A204.1 (cell line): ENCODE data around the gene GRIN3A.
"Not testable (repeated sequence)": the region's sequence is repeated elsewhere in the genome, so short reads cannot be mapped to it uniquely, and the experiment has no call there.

ENCODE experiments used
- FAIRE-seq: peaks from 2 replicates; lab custom pipeline; 2012; peaks lifted over from hg19 to GRCh38; lab: Jason Lieb, UNC

Gene GRIN3A

DNA sequence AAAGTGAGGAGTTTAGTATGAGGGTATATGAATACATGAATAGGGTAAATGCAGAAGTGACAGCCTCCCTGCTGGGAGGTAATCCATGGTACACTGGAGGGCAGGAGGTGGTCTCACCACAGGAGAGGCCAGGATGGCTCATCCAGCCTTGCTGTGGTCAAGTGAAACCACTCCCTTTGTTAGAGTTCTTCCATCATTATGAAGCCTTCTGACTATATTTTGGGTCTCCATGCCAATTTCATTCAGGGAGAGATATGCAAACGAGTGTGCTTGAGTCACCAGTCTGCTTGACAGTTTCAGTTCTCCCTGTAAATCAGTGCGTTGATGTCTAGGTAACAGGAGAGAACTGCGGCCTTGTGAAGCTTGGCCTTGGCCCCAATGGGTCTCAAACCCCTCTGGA, 160.1 kb downstream of the GRIN3A start:
- FAIRE-seq: no peak

DNA sequence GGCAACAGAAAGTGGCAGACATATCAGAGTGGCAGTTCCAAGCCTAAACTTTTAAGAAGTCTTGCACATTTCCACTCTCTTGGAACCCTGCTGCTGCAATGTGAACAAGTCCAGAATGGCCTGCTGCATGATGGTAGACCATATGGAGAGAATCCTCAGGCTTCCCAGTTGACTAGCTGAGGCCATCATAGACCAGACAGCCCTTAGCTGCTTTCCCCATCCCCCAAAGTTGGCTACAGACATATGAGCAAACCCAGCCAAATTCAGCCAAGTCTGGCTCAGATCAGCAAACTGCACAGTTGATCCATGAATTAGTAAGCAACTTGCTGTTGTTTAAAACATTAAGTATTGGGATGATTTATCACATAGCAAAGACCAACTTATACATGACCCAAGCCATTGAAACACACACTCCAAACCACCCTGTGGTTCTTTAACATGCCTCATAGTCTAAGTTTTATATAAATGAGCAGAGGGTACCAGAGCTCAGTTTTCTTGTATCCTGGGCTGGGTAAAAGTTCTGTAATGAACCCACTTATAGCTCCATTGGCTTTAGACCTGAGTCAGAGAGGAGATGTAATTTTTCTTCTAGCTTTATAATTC, 163.6 kb downstream of the GRIN3A start:
- FAIRE-seq: no peak

DNA sequence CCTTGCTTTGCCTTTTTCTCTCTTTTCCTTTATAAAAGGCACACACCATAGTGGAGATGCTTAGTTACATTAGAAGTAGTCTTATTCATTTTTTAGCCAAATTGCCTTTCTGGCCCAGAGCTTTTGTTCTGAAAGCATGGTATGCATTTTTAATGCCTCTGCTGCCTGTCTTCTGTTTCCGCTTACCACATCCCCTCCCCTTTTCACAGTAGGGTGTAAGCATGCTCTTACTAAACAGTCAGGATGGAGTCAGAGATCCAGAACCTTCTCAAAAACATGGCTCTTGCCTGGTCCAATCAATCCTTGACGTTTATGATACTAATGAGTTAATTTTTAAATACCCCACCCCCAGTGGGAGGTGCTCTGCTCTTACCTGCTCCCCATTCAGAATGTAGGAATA, 166.1 kb downstream of the GRIN3A start:
- no peak for FAIRE-seq

DNA sequence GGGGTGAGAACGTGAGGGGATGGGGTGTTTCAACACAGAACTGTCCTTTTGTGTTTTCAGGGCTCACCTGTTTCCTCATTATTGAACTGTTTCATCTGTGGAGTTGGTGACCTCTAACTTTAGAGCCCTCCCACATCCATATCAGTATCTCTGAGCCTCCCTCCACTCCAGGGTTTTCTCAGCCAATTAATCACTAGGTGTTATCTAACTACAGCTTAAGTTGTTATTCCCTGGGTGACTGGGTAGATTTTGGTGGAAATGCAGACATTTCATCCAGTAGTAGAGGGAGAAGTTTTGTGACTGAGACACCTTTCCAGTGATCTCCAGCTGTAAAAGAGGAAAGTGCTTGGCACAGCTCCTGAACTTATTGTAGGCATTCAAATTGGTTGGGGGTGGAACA, 167.3 kb downstream of the GRIN3A start:
- no peak for FAIRE-seq

DNA sequence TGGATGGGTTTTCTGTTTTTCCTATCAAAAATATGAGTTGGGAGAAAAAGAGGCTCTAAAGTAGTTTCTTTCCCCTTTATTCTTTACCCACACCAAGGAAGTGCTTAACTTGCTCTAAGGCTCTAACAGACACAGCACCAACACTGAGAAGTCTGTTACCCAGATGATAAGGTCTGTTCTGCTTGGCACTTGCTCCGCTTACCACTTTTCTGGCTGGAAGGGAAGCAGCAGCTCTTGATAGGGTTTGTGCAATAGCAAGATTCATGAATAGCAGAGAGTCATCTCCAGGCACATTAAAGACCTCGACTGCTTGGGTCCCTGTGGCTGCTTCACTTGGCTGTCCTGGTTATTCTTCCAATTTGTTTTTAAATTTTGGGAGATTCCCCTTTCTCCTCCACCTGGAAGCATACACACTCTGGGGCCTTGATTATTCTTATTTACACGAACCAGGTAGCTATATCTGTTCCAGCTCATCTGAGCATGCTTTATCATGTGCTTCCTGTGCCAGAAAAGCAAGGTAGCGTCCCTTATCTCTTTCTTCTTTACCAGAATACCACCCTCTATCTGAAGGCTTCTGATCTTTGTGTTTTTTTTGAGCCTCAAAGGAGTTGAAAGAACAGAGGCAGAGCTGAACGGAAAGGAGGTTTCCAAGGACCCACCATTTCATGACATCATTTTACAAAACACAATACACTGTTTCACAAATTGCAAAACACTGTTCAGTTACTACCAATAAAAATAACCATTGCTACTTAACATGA, 168.5 kb downstream of the GRIN3A start:
- no peak for FAIRE-seq

DNA sequence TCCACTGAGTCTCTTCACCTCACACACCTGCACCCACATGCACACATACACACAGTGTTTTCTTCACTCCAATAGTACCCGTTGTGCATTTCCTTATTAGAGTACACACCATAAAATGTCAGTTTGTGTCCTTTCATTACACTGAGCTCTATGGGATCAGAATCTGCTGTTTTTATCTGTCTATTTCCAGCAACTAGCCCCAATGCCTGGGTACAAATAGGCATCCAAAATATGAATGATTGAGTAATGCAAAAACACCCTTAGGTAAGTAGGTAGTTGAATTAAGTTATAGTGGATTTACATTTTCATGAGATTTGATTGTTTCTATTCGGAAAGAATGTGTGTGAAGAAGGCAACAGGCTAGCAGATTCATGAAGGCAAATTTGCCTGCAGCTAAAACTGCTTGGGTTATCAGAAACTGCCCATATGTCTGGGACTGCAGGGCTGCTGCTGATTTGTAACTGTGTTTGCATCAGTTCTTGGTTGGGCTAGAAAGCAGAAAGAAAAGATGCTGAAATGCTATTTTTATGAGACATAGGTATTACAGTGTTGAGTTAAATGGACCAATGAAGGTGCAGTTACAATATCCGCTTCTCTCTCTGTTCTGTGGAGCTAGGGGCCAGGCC, 170.6 kb downstream of the GRIN3A start:
- no peak for FAIRE-seq

- FAIRE-seq: no peak
Measured at GRCh38 chr9:101566904-101567724, 171.3 kb downstream of the GRIN3A start.

DNA sequence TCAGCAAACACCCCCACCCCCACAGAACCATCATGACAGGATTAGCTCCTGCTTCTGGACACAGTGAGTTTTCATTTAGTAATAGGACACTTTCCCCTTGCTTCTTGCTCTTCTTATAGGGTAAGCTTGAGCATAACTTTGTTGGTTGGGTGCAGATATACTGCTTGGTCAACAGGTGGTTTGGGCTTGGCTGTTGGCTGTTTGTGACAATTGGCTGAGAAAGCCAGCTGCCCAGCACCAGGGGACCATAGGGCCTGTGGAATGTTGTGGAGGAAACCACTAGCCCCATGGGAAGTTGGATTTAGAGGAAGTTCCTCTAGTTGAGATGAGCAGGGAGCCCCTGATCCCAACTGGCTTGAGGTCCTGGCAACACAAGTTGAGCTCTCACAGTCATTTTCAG, 174.2 kb downstream of the GRIN3A start:
- FAIRE-seq: no peak

DNA sequence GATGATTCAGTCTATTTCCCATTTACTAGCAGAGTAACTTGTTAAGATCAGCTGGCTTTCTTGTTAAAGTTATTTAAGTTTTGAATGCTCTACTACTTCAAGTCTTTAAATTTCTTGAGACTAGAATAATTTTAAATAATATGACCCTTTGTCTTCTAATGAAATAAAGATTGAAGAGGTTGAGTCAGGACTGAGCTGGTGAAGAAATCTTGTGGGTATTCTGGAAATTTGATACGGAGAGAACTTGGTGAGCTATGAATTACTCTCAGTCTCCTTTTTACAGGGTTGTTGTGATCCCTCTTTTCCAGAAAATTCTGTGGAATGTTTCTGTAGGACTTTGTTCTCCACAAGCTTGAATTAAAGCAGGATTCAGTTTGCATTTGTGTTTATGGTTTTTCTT, 175.5 kb downstream of the GRIN3A start:
- FAIRE-seq: no peak

DNA sequence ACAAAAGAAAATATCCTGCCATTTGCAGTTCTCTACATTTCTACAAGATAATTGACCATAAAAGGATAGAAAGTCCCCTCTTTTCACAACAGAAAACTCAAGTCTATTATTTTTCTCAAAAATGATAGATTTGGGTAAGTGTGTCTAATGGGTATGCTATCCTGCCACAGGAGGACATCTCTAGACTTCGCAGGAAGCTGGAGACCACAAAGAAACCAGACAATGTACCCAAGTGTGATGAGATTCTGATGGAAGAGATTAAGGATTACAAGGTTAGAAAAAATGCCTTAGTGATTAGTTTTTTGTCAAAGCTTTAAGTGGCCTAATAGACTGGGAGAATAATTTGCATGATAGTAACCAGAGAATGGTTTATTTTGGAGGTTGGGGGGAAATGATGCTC, 176.7 kb downstream of the GRIN3A start:
- no peak for FAIRE-seq

DNA sequence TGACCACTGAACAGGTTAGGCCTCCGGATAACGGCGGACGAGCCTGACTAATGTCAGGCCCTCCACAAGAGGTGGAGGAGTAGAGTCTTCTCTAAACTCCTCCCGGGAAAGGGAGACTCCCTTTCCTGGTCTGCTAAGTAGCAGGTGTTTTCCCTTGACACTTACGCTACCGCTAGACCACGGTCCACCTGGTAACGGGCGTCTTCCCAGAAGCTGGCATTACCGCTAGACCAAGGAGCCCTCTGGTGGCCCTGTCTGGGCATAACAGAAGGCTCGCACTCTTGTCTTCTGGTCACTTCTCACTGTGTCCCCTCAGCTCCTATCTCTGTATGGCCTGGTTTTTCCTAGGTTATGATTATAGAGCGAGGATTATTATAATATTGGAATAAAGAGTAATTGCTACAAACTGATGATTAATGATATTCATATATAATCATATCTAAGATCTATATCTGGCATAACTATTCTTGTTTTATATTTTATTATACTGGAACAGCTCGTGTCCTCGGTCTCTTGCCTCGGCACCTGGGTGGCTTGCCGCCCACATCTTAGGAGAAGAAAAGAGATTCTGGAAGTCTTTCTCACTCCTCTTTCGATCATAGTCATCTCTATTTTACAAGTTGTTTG, 188.9 kb downstream of the GRIN3A start:
- not testable (repeated sequence) for FAIRE-seq

GRCh38 chr9:101543098-101543735, 195.2 kb downstream of the GRIN3A start:
- no peak for FAIRE-seq

DNA sequence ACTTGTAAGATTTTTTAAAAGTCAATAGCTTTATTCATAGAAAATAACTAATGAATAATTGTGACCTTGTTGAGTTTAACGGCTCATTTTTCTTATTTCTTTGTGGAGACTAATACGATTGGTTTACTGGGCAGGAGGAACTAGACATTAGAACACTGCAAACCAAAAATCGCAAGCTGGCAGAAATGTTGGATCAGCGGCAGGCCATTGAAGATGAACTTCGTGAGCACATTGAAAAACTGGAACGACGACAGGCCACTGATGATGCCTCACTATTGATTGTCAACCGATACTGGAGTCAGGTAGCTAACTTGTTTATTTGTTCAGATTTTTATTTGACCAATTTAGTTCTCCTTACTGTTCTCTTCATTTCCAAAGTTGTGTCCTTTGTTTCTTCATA, 198.4 kb downstream of the GRIN3A start:
- no peak for FAIRE-seq

- FAIRE-seq: no peak
Measured at GRCh38 chr9:101536938-101537337, 201.5 kb downstream of the GRIN3A start.

DNA sequence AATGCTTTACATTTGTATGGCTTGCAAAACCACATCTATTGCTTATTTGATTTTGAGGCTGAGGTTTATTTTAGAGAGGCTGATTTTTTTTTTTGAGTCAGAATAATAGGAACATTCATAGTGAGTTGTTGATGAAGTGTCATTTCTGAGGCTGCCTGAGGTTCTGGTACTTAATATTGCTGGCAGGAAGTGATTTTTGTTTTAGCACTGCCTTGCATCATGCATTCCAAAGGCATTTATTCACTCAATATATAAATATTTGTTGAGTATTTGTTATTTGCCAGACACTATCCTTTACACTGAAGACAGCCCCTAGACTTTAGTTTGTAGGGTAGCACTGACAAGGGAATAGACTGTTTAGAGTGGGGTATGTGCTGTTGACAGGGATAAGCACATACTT, 202.1 kb downstream of the GRIN3A start:
- no peak for FAIRE-seq

GRCh38 chr9:101533334-101534204, 204.9 kb downstream of the GRIN3A start, which contains the start of gene RNF20:
Gene RNF20, plus strand, starts transcription at chr9:101533853. Its CDS starts 1,571 bp downstream, at chr9:101535424.
- peak; percentile 84 for FAIRE-seq

GRCh38 chr9:101530076-101530711, 208.3 kb downstream of the GRIN3A start:
- peak; percentile 85 for FAIRE-seq

- FAIRE-seq: no peak
Measured at GRCh38 chr9:101528015-101528414, 210.4 kb downstream of the GRIN3A start.

- no peak for FAIRE-seq
Measured at GRCh38 chr9:101527066-101527465, 211.4 kb downstream of the GRIN3A start.

DNA sequence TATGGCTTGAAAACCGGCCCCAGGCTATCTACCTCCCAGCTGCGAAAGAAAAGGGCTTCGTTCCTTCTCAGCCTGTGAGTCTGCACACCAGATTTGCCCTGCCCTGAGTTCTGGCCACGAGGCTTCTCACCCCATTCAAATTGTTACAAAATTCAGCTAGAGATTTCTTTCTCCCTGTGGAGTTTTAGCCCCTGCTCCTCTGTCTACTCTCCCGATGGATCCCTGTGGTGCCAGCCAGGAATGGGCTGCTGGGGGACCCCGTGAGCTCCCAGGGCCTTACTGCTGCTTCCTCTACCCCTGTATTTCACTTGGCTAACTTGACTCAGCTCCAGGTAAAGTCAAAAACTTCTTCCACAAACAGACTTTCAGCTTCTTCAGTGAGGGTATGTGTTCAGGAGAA, 214.1 kb downstream of the GRIN3A start:
- FAIRE-seq: no peak
